GM12875 (cell line): ENCODE measurements around the gene CENPB.

Source experiments
- H3K4me3 ChIP-seq: one replicate; pipeline ENCODE4 v1.5.1; 2011; ENCODE audit warnings: low read depth, low read length, control low read depth
- TF ChIP-seq, protein P1 (sequence below): IDR thresholded peaks from 2 replicates; pipeline ENCODE4 v1.5.1; 2011; ENCODE audit warnings: low read depth, mild to moderate bottlenecking, control low read depth, inconsistent platforms, low read length, moderate library complexity, borderline replicate concordance; ENCODE audit not compliant: insufficient read depth

Gene CENPB

DNA sequence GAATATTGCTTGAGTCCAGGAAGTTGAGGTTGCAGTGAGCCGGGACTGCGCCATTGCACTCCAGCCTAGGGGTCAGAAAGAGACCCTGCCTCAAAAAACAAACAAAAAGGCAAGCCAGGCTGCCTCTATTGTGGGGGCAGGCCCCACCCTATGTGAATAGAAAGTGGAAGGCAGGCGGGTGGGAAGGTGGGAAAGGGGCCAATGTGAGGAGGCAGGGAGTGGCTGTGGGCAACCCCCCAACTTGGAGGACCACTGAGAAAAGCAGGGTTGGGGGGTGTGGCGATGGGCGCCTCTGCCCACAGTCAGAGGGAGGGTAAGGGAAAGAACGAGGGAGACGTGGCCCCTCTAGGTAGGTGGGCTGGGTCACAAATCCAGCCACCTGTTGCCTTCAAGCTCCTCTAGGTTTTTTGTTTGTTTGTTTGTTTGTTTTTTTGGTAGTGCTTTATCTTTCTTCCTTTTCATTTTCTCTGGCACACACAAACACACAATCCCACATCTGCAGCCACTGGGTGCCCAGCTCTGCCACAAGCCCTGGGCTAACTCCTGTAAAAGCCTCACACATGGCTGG lies 28.5 kb upstream of the CENPB start:
- H3K4me3 ChIP-seq = no peak overlapping the region
- TF ChIP-seq, protein P1, sequence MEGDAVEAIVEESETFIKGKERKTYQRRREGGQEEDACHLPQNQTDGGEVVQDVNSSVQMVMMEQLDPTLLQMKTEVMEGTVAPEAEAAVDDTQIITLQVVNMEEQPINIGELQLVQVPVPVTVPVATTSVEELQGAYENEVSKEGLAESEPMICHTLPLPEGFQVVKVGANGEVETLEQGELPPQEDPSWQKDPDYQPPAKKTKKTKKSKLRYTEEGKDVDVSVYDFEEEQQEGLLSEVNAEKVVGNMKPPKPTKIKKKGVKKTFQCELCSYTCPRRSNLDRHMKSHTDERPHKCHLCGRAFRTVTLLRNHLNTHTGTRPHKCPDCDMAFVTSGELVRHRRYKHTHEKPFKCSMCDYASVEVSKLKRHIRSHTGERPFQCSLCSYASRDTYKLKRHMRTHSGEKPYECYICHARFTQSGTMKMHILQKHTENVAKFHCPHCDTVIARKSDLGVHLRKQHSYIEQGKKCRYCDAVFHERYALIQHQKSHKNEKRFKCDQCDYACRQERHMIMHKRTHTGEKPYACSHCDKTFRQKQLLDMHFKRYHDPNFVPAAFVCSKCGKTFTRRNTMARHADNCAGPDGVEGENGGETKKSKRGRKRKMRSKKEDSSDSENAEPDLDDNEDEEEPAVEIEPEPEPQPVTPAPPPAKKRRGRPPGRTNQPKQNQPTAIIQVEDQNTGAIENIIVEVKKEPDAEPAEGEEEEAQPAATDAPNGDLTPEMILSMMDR = no peak

DNA sequence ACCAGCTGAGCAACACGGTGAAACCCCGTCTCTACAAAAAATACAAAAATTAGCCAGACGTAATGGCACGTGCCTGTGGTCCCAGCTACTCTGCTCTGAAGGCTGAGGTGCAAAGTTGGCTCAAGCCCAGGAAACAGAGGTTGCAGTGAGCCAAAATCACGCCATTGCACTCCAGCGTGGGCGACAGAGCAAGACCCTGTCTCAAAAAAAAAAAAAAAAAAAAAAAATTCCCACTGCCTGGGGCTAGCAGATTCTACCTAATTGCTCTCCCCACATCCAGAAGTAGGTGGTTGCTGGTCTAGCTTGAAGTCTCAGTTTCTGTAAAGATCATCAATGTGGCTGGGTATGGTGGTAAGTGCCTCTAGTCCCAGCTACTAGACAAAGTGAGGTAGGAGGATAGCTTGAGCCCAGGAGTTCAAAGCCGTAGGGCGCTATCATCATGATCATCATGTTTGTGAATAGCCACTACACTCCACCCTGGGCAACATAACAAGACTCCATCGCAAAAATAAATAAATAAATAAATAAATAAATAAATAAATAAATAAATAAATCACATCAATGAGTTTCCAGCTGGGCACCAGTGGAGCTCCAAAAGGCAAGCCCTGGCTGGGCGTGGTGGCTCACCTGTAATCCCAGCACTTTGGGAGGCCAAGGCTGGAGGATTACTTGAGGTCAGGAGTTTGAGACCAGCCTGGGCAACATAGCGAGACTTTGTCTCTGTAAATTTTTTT lies 27.5 kb upstream of the CENPB start:
- TF ChIP-seq, protein P1 = no peak
- H3K4me3 ChIP-seq = no peak overlapping the region

DNA sequence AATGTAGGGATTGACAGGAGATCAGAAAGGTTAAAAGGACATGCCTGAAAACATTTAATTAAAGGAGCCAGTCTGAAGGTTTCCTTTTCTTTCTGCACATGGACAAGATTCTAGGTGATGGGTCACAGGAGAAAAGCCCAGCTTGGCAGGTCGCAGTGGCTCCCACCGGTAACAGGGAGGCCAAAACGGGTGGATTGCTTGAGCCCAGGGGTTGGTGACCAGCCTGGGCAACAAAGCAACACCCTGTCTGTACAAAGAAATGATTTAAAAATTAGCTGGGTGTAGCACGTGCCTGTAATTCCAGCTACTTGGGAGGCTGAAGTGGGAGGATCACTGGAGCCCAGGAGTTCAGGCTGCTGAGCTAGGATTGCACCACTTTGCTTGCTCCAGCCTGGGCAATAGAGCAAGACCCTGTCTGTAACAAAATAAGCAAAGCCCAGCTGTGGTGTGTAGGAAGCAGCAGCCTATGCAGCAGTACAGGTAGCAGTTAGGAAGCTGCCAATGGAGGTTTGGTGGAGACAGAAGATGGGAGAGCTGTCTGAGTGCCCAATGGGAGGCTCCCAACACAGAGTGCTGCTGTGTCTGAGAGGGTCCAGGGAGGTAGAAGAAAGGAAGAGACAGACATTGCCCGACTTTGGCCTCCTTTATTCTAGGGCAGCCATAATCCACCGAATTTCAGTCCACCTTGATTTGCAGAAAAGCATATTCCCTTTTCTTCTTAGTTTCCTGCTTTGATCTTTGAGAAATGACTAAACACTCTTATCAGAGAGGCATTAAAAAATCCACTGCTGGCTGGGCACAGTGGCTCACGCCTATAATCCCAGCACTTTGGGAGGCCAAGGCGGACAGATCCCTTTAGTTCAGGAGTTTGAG lies 26.7 kb upstream of the CENPB start:
- H3K4me3 ChIP-seq = no peak overlapping the region
- TF ChIP-seq, protein P1 = no peak

DNA sequence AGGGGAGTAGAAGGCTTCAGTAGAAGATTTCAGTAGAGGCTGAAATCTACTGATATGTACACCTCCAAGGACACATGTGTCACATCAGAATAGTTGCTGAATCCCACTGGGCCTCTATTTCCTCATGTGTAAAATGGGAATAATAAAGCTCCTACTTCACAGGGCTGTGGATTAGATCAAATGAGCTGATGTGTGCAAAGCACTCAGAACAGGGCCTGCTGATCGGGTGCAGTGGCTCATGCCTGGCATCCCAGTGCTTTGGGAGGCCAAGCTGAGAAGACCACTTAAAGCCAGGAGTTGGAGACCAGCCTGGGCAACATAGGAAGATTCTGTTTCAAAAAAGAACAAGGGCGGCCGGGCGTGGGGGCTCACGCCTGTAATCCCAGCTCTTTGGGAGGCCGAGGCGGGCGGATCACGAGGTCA lies 25.7 kb upstream of the CENPB start:
- H3K4me3 ChIP-seq = no peak overlapping the region

DNA sequence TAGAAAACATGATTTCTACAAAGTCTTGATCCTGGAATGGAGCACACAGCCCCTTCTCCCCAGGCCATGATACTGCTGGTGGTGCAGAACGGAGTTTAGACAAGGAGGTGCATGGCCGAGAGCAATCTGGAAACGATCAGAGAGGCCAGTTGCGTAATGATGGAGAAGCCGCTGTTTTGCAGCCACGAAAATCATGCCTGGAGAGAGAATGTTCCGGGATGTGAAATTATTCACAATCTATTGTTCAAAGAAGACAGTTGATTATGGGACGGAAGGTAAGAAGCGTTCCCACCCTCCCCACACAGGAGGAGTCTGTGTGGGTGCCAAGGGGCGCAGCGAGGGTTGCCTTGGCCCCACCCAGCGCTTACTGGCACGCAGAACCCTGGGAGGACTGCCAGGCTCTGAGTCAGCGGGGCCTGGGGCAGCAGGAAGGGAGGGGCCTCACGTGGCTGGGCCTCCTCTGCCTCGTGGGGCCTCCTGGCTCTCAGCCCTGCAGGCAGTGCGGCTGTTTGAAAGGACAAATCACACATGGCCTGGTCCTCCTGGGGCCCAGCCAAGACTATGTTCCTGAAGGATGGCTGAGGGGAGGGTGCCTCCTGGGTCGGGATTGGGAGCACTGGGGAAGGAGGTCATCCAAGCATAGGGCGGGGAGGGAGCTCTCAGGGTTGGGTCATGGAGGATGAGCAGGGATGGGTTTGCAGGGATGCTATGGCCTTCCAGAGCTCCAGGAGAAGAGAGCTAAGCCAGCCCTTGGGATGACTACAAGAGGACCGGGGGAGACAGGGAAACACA lies 25.1 kb upstream of the CENPB start:
- H3K4me3 ChIP-seq = no peak overlapping the region
- TF ChIP-seq, protein P1 = no peak

More for the DNA sequence above, 25.7 kb upstream of the CENPB start:
- TF ChIP-seq, protein P1 = no peak

DNA sequence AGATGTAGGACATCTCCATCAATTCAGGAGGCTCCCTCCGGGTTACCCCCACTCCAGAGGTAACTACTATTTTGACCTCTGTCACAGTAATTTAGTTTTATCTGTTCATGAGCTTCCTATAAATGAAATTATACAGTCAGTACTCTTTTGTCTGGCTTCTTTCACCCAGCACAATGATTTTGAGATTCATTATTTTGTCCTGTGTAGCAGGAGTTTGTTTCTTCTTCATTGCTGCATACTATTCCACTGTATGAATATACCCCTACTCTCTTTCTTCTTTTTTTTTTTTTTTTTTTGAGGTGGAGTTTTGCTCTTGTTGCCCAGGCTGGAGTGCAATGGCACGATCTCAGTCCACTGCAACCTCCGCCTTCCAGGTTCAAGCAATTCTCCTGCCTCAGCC lies 22.0 kb upstream of the CENPB start:
- TF ChIP-seq, protein P1 = no peak

More for the DNA sequence above, 22.0 kb upstream of the CENPB start:
- no peak overlapping the region for H3K4me3 ChIP-seq
